B cell (primary cell): ENCODE results near the gene IFITM1.

Experiments
- EZH2 ChIP-seq: IDR thresholded peaks from 2 replicates; pipeline ENCODE4 v1.6.1; 2012; ENCODE audit warnings: borderline replicate concordance, low read depth, mild to moderate bottlenecking, moderate library complexity, low read length; ENCODE audit not compliant: insufficient read depth, poor library complexity, severe bottlenecking
- TF ChIP-seq, protein P1 (sequence below): fragments of 200-600 bp; IDR thresholded peaks from one replicate; pipeline ENCODE4 v1.8.0; 2022; ENCODE audit warnings: antibody characterized with exemption, mild to moderate bottlenecking

DNA sequence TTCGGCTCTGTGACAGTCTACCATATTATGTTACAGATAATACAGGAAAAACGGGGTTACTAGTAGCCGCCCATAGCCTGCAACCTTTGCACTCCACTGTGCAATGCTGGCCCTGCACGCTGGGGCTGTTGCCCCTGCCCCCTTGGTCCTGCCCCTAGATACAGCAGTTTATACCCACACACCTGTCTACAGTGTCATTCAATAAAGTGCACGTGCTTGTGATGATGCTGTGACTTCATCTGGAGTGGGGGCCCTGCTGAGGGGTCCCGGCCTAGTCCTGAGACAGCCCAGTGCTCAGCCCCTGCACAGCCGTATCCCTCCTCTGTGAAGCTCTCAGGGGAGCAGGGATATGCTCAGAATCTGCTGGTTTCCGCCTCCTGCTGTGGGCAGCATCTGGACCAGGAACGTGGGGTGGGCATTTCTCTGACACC, 1.2 kb downstream of the IFITM1 start:
- TF ChIP-seq, protein P1, sequence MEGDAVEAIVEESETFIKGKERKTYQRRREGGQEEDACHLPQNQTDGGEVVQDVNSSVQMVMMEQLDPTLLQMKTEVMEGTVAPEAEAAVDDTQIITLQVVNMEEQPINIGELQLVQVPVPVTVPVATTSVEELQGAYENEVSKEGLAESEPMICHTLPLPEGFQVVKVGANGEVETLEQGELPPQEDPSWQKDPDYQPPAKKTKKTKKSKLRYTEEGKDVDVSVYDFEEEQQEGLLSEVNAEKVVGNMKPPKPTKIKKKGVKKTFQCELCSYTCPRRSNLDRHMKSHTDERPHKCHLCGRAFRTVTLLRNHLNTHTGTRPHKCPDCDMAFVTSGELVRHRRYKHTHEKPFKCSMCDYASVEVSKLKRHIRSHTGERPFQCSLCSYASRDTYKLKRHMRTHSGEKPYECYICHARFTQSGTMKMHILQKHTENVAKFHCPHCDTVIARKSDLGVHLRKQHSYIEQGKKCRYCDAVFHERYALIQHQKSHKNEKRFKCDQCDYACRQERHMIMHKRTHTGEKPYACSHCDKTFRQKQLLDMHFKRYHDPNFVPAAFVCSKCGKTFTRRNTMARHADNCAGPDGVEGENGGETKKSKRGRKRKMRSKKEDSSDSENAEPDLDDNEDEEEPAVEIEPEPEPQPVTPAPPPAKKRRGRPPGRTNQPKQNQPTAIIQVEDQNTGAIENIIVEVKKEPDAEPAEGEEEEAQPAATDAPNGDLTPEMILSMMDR: no peak
- TF ChIP-seq EZH2: no peak
